OCI-LY1 (cell line): ENCODE measurements around the gene TMEM26.

Source experiments
- H2AFZ ChIP-seq: fragments of 200-600 bp; sonication (generic), shearing (Covaris generic); 2 replicates; pipeline ENCODE4 v1.6.0; 2014; ENCODE audit warnings: antibody characterized with exemption, mild to moderate bottlenecking, low read length
- H3F3A ChIP-seq: fragments of 200-600 bp; sonication (generic), shearing (Covaris generic); 2 replicates; pipeline ENCODE4 v1.6.0; 2014; ENCODE audit warnings: mild to moderate bottlenecking, antibody characterized with exemption, low read length, moderate library complexity; ENCODE audit not compliant: insufficient read depth
- H3K27ac ChIP-seq: fragments of 200-600 bp; sonication (generic); 2 replicates; pipeline ENCODE4 v1.5.1; 2014; ENCODE audit warnings: low read length, mixed run types, mild to moderate bottlenecking, low read depth; ENCODE audit not compliant: poor library complexity, severe bottlenecking
- H3K27me3 ChIP-seq: fragments of 200-600 bp; sonication (generic); 2 replicates; pipeline ENCODE4 v1.6.0; 2014; ENCODE audit warnings: antibody characterized with exemption, mild to moderate bottlenecking, low read length, moderate library complexity; ENCODE audit not compliant: insufficient read depth
- H3K36me3 ChIP-seq: fragments of 200-600 bp; sonication (generic); 2 replicates; pipeline ENCODE4 v1.6.1; 2014; ENCODE audit warnings: mild to moderate bottlenecking, antibody characterized with exemption, low read length, moderate library complexity, mixed read lengths; ENCODE audit not compliant: insufficient read depth
- H3K4me1 ChIP-seq: fragments of 200-600 bp; sonication (generic); 2 replicates; pipeline ENCODE4 v1.5.1; 2014; ENCODE audit warnings: mild to moderate bottlenecking, low read length, moderate library complexity; ENCODE audit not compliant: insufficient read depth, severe bottlenecking
- H3K4me2 ChIP-seq: fragments of 200-600 bp; sonication (generic), shearing (Covaris generic); 2 replicates; pipeline ENCODE4 v1.6.1; 2014; ENCODE audit warnings: low read length
- H3K4me3 ChIP-seq: fragments of 200-600 bp; sonication (generic); 2 replicates; pipeline ENCODE4 v1.5.1; 2014; ENCODE audit warnings: low read length, low read depth, mild to moderate bottlenecking, mixed read lengths; ENCODE audit not compliant: poor library complexity, severe bottlenecking
- H3K79me2 ChIP-seq: fragments of 200-600 bp; shearing (Covaris generic); 2 replicates; pipeline ENCODE4 v1.6.1; 2016; ENCODE audit warnings: mixed run types, low read length, mixed read lengths; ENCODE audit not compliant: insufficient read depth
- H3K9ac ChIP-seq: fragments of 200-600 bp; sonication (generic), shearing (Covaris generic); 2 replicates; pipeline ENCODE4 v1.6.1; 2014; ENCODE audit warnings: mild to moderate bottlenecking, low read length, mixed read lengths
- H3K9me2 ChIP-seq: fragments of 200-600 bp; sonication (generic), shearing (Covaris generic); 2 replicates; pipeline ENCODE4 v1.6.1; 2014; ENCODE audit warnings: low read depth, mild to moderate bottlenecking, low read length, mixed read lengths
- H3K9me3 ChIP-seq: fragments of 200-600 bp; shearing (Covaris generic); 2 replicates; pipeline ENCODE4 v1.6.1; 2014; ENCODE audit warnings: low read length, mixed read lengths
- H4K20me1 ChIP-seq: fragments of 200-600 bp; sonication (generic), shearing (Covaris generic); 2 replicates; pipeline ENCODE4 v1.6.0; 2016; ENCODE audit warnings: mild to moderate bottlenecking, low read length; ENCODE audit not compliant: insufficient read depth
- EZH2 ChIP-seq: fragments of 200-600 bp; sonication (generic), shearing (Covaris generic); IDR thresholded peaks from 2 replicates; pipeline ENCODE4 v1.8.0; 2017; ENCODE audit warnings: borderline replicate concordance, mixed run types, mild to moderate bottlenecking, antibody characterized with exemption, low read length, moderate library complexity, mixed read lengths
- TF ChIP-seq, protein P1 (sequence below): fragments of 200-600 bp; sonication (generic), shearing (Covaris generic); IDR thresholded peaks from 2 replicates; pipeline ENCODE4 v1.5.1; 2017; ENCODE audit warnings: mild to moderate bottlenecking, antibody characterized with exemption, low read length, moderate library complexity, mixed read lengths

TMEM26 gene

GRCh38 chr10:61378865-61379264, 74.3 kb downstream of the TMEM26 start:
- H2AFZ ChIP-seq, result no peak overlapping the region

DNA sequence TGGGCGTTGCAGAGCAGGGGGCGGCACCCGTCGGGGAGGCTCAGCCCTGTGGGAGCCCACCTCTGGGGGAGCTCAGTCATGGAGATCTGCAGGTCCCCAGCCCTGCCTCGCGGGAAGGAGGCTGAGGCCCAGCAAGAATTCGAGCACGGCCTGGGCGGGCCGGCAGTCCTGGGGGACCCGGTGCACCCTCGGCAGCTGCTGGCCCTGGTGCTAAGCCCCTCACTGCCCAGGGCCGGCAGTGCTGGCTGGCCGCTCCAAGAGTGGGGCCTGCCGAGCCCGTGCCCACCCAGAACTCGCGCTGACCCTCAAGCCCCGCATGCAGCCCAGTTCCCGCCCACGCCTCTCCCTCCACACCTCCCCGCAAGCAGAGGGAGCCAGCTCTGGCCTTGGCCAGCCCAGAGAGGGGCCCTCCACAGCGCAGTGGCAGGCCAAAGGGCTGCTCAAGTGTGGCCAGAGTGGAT, 76.2 kb downstream of the TMEM26 start:
- Histone ChIP-seq H3K4me3 (no peak overlapping the region), H3K9ac (no peak overlapping the region)

More at GRCh38 chr10:61378865-61379264, 74.3 kb downstream of the TMEM26 start:
- Histone ChIP-seq H3K4me2 (no peak overlapping the region), H3K27me3 (no peaks in the 10 kb centered on the region), H3K9me3 (no peaks in the 10 kb centered on the region), H3K4me1 (no peaks in the 10 kb centered on the region), H3K9ac (no peak overlapping the region), H3K27ac (no peak overlapping the region), H3K79me2 (no peaks in the 10 kb centered on the region), H3F3A (no peaks in the 10 kb centered on the region), H3K36me3 (no peaks in the 10 kb centered on the region), H3K4me3 (no peak overlapping the region), H4K20me1 (no peaks in the 10 kb centered on the region), H3K9me2 (no peaks in the 10 kb centered on the region)
- TF ChIP-seq EZH2, result no peak
- TF ChIP-seq, protein P1, sequence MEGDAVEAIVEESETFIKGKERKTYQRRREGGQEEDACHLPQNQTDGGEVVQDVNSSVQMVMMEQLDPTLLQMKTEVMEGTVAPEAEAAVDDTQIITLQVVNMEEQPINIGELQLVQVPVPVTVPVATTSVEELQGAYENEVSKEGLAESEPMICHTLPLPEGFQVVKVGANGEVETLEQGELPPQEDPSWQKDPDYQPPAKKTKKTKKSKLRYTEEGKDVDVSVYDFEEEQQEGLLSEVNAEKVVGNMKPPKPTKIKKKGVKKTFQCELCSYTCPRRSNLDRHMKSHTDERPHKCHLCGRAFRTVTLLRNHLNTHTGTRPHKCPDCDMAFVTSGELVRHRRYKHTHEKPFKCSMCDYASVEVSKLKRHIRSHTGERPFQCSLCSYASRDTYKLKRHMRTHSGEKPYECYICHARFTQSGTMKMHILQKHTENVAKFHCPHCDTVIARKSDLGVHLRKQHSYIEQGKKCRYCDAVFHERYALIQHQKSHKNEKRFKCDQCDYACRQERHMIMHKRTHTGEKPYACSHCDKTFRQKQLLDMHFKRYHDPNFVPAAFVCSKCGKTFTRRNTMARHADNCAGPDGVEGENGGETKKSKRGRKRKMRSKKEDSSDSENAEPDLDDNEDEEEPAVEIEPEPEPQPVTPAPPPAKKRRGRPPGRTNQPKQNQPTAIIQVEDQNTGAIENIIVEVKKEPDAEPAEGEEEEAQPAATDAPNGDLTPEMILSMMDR, result no peak

DNA sequence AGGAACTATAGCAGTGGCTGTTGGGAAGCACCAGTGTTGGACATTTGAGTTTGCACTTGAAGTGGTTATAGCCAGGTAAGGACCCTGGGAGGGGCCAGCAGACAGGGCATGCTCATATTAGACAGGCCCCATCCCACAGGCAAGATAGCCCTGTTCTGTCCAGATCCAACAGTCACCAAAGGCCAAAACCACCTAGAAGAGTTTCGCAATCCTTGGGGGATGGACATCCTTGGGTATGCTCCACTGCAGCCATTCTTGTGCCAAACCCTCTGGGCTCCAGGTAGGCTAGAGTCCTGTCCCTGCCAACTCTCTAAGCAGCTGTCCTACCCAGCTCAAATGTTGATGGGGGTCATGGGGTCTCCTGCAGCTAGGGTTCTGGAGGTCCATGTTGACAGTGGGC, 76.8 kb downstream of the TMEM26 start:
- no peak overlapping the region for H3K4me3 ChIP-seq
- H3K27me3 ChIP-seq, result no peaks in the 10 kb centered on the region

More for the DNA sequence above, 76.2 kb downstream of the TMEM26 start:
- Histone ChIP-seq H3K27ac (no peak overlapping the region), H4K20me1 (no peaks in the 10 kb centered on the region), H3K79me2 (no peaks in the 10 kb centered on the region), H3K27me3 (no peaks in the 10 kb centered on the region), H3K4me1 (no peaks in the 10 kb centered on the region), H3K36me3 (no peaks in the 10 kb centered on the region), H2AFZ (no peak overlapping the region), H3K9me3 (no peaks in the 10 kb centered on the region), H3F3A (no peaks in the 10 kb centered on the region), H3K9me2 (no peaks in the 10 kb centered on the region), H3K4me2 (no peak overlapping the region)
- TF ChIP-seq, protein P1, result no peak
- no peak for TF ChIP-seq EZH2

More for the DNA sequence above, 76.8 kb downstream of the TMEM26 start:
- Histone ChIP-seq H3K27ac (no peak overlapping the region), H3K79me2 (no peaks in the 10 kb centered on the region), H3K9me2 (no peaks in the 10 kb centered on the region), H3K9ac (no peak overlapping the region), H4K20me1 (no peaks in the 10 kb centered on the region), H2AFZ (no peak overlapping the region), H3K9me3 (no peaks in the 10 kb centered on the region), H3K36me3 (no peaks in the 10 kb centered on the region), H3F3A (no peaks in the 10 kb centered on the region), H3K4me1 (no peaks in the 10 kb centered on the region), H3K4me2 (no peak overlapping the region)
- no peak for TF ChIP-seq EZH2
- TF ChIP-seq, protein P1, result no peak
